ENCODE measurements around the gene TUBA4B.

TUBA4B gene
- long read RNA-seq: 0 reads

DNA sequence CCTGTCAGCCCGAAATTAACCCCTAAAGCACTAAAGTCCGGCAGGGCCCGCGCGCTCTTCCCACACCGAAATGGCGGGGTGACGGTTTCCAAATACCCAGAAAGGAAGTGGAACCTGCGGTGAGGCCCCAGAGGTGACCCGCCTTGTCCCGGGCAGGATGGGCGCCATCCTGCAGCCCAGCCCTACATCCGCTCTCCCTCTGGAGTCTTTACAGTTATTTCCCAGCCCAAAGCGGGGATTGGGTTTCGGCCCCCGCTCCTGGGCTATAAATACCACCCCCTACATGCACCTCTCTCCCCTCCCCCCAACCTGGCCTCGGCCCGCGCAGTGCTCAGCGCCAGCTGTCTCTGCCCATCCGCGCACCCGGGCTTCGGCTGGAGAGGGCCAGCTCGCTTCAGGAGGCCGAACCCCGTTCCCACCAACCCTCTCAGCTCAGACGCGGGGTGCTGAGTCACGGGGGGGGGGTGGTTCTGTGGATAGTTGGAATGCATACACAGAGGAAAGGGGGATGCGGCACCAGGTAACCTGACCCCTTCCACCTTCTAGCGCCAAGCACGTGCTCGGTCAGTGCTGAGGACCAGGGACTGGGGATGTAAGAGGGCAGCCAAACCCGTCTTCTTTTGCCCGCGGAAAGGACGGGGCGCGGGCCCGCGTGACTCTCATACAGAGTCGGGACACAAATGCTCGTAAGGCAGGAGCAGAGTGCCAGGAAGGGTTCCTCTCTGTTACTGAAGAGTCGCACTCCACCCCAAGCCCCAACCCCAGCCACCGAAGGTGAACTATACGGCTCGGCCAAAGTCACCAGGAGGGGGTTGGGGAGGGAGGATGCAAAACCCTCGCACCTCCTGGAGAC is at the start of gene TUBA4B:
Gene TUBA4B (plus strand): TSS at position 344 of the 853 bp plus-strand sequence. CDS start 165 bp downstream, at position 509.
- Histone ChIP-seq H3K27me3 (ENCODE audit: insufficient read depth, poor library complexity, severe bottlenecking) (no peaks in the 10 kb centered on the region), H3K4me3 (replicated peaks; ENCODE audit: insufficient read depth, low read length) (peak within 1 kb of the TSS; percentile 79), H3K27ac (replicated peaks) (peak within 1 kb of the TSS; percentile 74)
- TF ChIP-seq, protein P1, sequence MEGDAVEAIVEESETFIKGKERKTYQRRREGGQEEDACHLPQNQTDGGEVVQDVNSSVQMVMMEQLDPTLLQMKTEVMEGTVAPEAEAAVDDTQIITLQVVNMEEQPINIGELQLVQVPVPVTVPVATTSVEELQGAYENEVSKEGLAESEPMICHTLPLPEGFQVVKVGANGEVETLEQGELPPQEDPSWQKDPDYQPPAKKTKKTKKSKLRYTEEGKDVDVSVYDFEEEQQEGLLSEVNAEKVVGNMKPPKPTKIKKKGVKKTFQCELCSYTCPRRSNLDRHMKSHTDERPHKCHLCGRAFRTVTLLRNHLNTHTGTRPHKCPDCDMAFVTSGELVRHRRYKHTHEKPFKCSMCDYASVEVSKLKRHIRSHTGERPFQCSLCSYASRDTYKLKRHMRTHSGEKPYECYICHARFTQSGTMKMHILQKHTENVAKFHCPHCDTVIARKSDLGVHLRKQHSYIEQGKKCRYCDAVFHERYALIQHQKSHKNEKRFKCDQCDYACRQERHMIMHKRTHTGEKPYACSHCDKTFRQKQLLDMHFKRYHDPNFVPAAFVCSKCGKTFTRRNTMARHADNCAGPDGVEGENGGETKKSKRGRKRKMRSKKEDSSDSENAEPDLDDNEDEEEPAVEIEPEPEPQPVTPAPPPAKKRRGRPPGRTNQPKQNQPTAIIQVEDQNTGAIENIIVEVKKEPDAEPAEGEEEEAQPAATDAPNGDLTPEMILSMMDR (IDR thresholded peaks at IDR 0.05; ENCODE audit: insufficient read depth, low read length): no peak
- TF ChIP-seq POLR2AphosphoS5 (IDR thresholded peaks at IDR 0.05; ENCODE audit: low read depth): no peak
- TF ChIP-seq SPI1 (IDR thresholded peaks at IDR 0.05; ENCODE audit: borderline replicate concordance, low read depth): peak; percentile 82
- TF ChIP-seq, protein P2, sequence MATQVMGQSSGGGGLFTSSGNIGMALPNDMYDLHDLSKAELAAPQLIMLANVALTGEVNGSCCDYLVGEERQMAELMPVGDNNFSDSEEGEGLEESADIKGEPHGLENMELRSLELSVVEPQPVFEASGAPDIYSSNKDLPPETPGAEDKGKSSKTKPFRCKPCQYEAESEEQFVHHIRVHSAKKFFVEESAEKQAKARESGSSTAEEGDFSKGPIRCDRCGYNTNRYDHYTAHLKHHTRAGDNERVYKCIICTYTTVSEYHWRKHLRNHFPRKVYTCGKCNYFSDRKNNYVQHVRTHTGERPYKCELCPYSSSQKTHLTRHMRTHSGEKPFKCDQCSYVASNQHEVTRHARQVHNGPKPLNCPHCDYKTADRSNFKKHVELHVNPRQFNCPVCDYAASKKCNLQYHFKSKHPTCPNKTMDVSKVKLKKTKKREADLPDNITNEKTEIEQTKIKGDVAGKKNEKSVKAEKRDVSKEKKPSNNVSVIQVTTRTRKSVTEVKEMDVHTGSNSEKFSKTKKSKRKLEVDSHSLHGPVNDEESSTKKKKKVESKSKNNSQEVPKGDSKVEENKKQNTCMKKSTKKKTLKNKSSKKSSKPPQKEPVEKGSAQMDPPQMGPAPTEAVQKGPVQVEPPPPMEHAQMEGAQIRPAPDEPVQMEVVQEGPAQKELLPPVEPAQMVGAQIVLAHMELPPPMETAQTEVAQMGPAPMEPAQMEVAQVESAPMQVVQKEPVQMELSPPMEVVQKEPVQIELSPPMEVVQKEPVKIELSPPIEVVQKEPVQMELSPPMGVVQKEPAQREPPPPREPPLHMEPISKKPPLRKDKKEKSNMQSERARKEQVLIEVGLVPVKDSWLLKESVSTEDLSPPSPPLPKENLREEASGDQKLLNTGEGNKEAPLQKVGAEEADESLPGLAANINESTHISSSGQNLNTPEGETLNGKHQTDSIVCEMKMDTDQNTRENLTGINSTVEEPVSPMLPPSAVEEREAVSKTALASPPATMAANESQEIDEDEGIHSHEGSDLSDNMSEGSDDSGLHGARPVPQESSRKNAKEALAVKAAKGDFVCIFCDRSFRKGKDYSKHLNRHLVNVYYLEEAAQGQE (IDR thresholded peaks at IDR 0.05; ENCODE audit: insufficient replicate concordance, low read depth): no peak
- 0 out of 2 replicates have a peak, but pooled peaks have one; percentile 22 for TF ChIP-seq GABPA (IDR thresholded peaks at IDR 0.05; ENCODE audit: low read depth)
- peak in 1 of 2 experiments; percentile 74 for DNase-seq (ENCODE audit: low read depth in 1 of 2, low spot score in 1 of 2)

DNA sequence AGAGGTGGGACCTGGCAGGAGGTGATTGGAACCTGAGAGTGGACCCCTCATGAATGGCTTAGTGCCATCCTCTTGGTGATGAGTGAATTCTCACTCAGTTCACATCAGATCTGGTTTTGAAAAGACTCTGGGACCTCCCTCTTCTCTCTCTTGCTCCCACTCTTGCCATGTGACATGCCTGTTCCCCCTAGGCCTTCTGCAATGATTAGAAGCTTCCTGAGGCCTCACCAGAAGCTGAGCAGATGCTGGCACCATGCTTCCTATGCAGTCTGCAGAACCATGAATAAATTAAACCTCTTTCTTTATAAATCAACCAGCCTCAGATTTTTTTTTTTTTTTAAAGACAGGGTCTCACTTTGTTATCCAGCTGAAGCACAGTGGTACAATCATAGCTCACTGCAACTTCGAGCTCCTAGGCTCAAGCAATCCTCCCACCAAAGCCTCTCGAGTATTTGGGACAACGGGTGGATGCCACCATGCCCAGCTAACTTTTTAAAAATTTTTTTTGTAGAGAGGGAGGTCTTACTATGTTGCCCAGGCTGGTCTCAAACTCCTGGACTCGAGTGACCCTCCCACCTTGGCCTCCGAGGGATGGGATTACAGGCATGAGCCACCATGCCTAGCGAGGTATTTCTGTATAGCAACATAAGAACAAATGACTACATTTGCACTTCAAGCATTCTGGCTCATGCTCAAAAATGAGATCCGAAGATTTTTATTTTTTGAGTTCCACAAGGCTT is 48.4 kb upstream of the TUBA4B start:
- Histone ChIP-seq H3K4me3 (replicated peaks; ENCODE audit: insufficient read depth, low read length) (no peak overlapping the region), H3K27me3 (ENCODE audit: insufficient read depth, poor library complexity, severe bottlenecking) (no peaks in the 10 kb centered on the region), H3K27ac (replicated peaks) (no peak overlapping the region)
- DNase-seq (ENCODE audit: low read depth in 1 of 2, low spot score in 1 of 2): no peak
- TF ChIP-seq GABPA (IDR thresholded peaks at IDR 0.05; ENCODE audit: low read depth) (no peak), SPI1 (IDR thresholded peaks at IDR 0.05; ENCODE audit: borderline replicate concordance, low read depth) (no peak), POLR2AphosphoS5 (IDR thresholded peaks at IDR 0.05; ENCODE audit: low read depth) (no peak)
- TF ChIP-seq, protein P2 (IDR thresholded peaks at IDR 0.05; ENCODE audit: insufficient replicate concordance, low read depth): no peak
- TF ChIP-seq, protein P1 (IDR thresholded peaks at IDR 0.05; ENCODE audit: insufficient read depth, low read length): no peak

DNA sequence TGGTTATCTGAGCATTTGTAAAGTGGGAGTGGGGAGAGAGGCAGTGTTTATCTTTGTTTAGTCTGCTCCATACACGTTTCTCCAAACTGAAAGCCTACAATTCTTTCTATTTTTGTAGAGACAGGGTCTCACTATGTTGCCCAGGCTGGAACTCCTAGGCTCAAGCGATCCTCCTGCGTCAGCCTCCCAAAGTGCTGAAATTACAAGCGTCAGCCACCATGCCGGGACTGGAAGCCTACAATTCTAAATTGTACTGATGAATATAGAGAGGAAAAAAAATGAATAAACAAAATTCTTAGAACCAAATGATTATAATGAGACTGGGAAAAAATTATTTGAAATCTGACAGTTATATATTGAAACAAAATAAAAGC is 47.9 kb upstream of the TUBA4B start:
- Histone ChIP-seq H3K27me3 (ENCODE audit: insufficient read depth, poor library complexity, severe bottlenecking) (no peaks in the 10 kb centered on the region), H3K27ac (replicated peaks) (no peak overlapping the region), H3K4me3 (replicated peaks; ENCODE audit: insufficient read depth, low read length) (no peak overlapping the region)
- no peak for DNase-seq (ENCODE audit: low read depth in 1 of 2, low spot score in 1 of 2)
- TF ChIP-seq SPI1 (IDR thresholded peaks at IDR 0.05; ENCODE audit: borderline replicate concordance, low read depth): no peak
- TF ChIP-seq, protein P1 (IDR thresholded peaks at IDR 0.05; ENCODE audit: insufficient read depth, low read length): no peak
- TF ChIP-seq, protein P2 (IDR thresholded peaks at IDR 0.05; ENCODE audit: insufficient replicate concordance, low read depth): no peak
- TF ChIP-seq POLR2AphosphoS5 (IDR thresholded peaks at IDR 0.05; ENCODE audit: low read depth): no peak
- TF ChIP-seq GABPA (IDR thresholded peaks at IDR 0.05; ENCODE audit: low read depth): no peak
